KMS-11 (cell line): Measurements from ENCODE around the gene EPAS1.

ENCODE experiments used
- H2AFZ ChIP-seq: fragments of 200-600 bp; sonication (generic); 2 replicates; pipeline ENCODE4 v1.6.1; 2016; ENCODE audit warnings: antibody characterized with exemption, mixed run types, low read depth
- H3K27ac ChIP-seq: fragments of 200-600 bp; sonication (generic); 2 replicates; pipeline ENCODE4 v1.6.1; 2016; ENCODE audit warnings: mild to moderate bottlenecking, mixed run types
- H3K27me3 ChIP-seq: fragments of 200-600 bp; sonication (generic); 2 replicates; pipeline ENCODE4 v1.6.1; 2017; ENCODE audit warnings: mild to moderate bottlenecking, low read depth, mixed run types, moderate library complexity; ENCODE audit not compliant: insufficient read depth
- H3K36me3 ChIP-seq: fragments of 200-600 bp; sonication (generic); 2 replicates; pipeline ENCODE4 v1.6.1; 2017; ENCODE audit warnings: mild to moderate bottlenecking, mixed run types; ENCODE audit not compliant: insufficient read depth
- H3K4me1 ChIP-seq: fragments of 200-600 bp; sonication (generic); 2 replicates; pipeline ENCODE4 v1.6.1; 2016; ENCODE audit warnings: mild to moderate bottlenecking, low read depth, mixed run types; ENCODE audit not compliant: poor library complexity, severe bottlenecking
- H3K4me2 ChIP-seq: fragments of 200-600 bp; sonication (generic); 2 replicates; pipeline ENCODE4 v1.7.0; 2016; ENCODE audit warnings: mild to moderate bottlenecking, mixed run types
- H3K4me3 ChIP-seq: fragments of 200-600 bp; sonication (generic); IDR thresholded peaks from 2 replicates; pipeline ENCODE4 v1.6.1; 2017; ENCODE audit warnings: low read depth, low read length, mixed read lengths; ENCODE audit not compliant: insufficient read depth
- H3K79me2 ChIP-seq: fragments of 200-600 bp; sonication (generic); 2 replicates; pipeline ENCODE4 v1.6.1; 2016; ENCODE audit warnings: low read depth, mixed run types; ENCODE audit not compliant: insufficient read depth
- H3K9ac ChIP-seq: fragments of 200-600 bp; sonication (generic); 2 replicates; pipeline ENCODE4 v1.6.1; 2016; ENCODE audit warnings: mild to moderate bottlenecking, mixed run types
- H4K20me1 ChIP-seq: fragments of 200-600 bp; sonication (generic); 2 replicates; pipeline ENCODE4 v1.6.1; 2016; ENCODE audit warnings: mild to moderate bottlenecking, mixed run types; ENCODE audit not compliant: insufficient read depth
- CTCF ChIP-seq: fragments of 200-600 bp; sonication (generic); conservative IDR thresholded peaks from 2 replicates; pipeline ENCODE4 v1.6.1; 2017; ENCODE audit warnings: low read depth, mild to moderate bottlenecking, antibody characterized with exemption, low read length, moderate library complexity, mixed read lengths

The EPAS1 gene

GRCh38 chr2:46309052-46309953 is 12.1 kb downstream of the EPAS1 start:
- no peak overlapping the region for H3K4me3 ChIP-seq
- no peak overlapping the region for H2AFZ ChIP-seq
- no peak for TF ChIP-seq CTCF
- no peaks in the 10 kb centered on the region for H3K36me3 ChIP-seq
- no peaks in the 10 kb centered on the region for H3K27me3 ChIP-seq
- no peak overlapping the region for H3K4me2 ChIP-seq
- H3K79me2 ChIP-seq, result no peaks in the 10 kb centered on the region
- no peaks in the 10 kb centered on the region for H3K4me1 ChIP-seq
- no peak overlapping the region for H3K9ac ChIP-seq
- H4K20me1 ChIP-seq, result no peaks in the 10 kb centered on the region
- no peak overlapping the region for H3K27ac ChIP-seq

- Histone ChIP-seq H3K9ac (no peak overlapping the region), H3K4me1 (no peaks in the 10 kb centered on the region)
Observed at GRCh38 chr2:46310446-46310845, 13.2 kb downstream of the EPAS1 start.

GRCh38 chr2:46311651-46312223 is 14.5 kb downstream of the EPAS1 start:
- Histone ChIP-seq H3K4me3 (no peak overlapping the region), H3K79me2 (no peaks in the 10 kb centered on the region), H3K27ac (no peak overlapping the region), H4K20me1 (no peaks in the 10 kb centered on the region), H3K4me2 (no peak overlapping the region), H3K4me1 (no peaks in the 10 kb centered on the region), H3K9ac (no peak overlapping the region), H3K36me3 (no peaks in the 10 kb centered on the region), H3K27me3 (no peaks in the 10 kb centered on the region), H2AFZ (no peak overlapping the region)
- TF ChIP-seq CTCF, result no peak

More at GRCh38 chr2:46310446-46310845, 13.2 kb downstream of the EPAS1 start:
- H3K4me3 ChIP-seq, result no peak overlapping the region
- no peaks in the 10 kb centered on the region for H4K20me1 ChIP-seq
- H3K79me2 ChIP-seq, result no peaks in the 10 kb centered on the region
- no peaks in the 10 kb centered on the region for H3K36me3 ChIP-seq
- no peak overlapping the region for H3K4me2 ChIP-seq
- no peak for TF ChIP-seq CTCF
- H2AFZ ChIP-seq, result no peak overlapping the region
- no peaks in the 10 kb centered on the region for H3K27me3 ChIP-seq
- no peak overlapping the region for H3K27ac ChIP-seq

GRCh38 chr2:46313063-46313462 is 15.9 kb downstream of the EPAS1 start:
- no peak overlapping the region for H2AFZ ChIP-seq
- no peak for TF ChIP-seq CTCF
- H4K20me1 ChIP-seq, result no peaks in the 10 kb centered on the region
- no peaks in the 10 kb centered on the region for H3K79me2 ChIP-seq
- H3K4me2 ChIP-seq, result no peak overlapping the region
- H3K4me3 ChIP-seq, result no peak overlapping the region
- H3K27me3 ChIP-seq, result no peaks in the 10 kb centered on the region
- H3K4me1 ChIP-seq, result no peaks in the 10 kb centered on the region
- no peak overlapping the region for H3K27ac ChIP-seq
- H3K36me3 ChIP-seq, result no peaks in the 10 kb centered on the region
- H3K9ac ChIP-seq, result no peak overlapping the region
